Neutrophil (primary cell): ENCODE results near the gene TRIM62.
"Not testable (repeated sequence)": the region's sequence is repeated elsewhere in the genome, so short reads cannot be mapped to it uniquely, and the experiment has no call there.

Experiments
- H3K27ac ChIP-seq: fragments of 200-600 bp; sonication (generic); 2 replicates; pipeline ENCODE4 v1.5.1; 2016; ENCODE audit warnings: mild to moderate bottlenecking, moderate library complexity
- H3K27me3 ChIP-seq: fragments of 200-600 bp; sonication (generic); 2 replicates; pipeline ENCODE4 v1.6.0; 2016; ENCODE audit warnings: mild to moderate bottlenecking
- H3K36me3 ChIP-seq: fragments of 200-600 bp; sonication (generic); 2 replicates; pipeline ENCODE4 v1.5.1; 2017
- H3K4me1 ChIP-seq, 2 experiments: fragments of 200-600 bp in 1 of 2; sonication (generic) in 1 of 2; 1 replicate in 1 of 2; 2 replicates in 1 of 2; pipeline versions ENCODE4 v1.5.1 to v1.6.1; 2013 to 2016; ENCODE audit warnings: low read depth in 1 of 2, low read length in 1 of 2, mild to moderate bottlenecking in 1 of 2, moderate library complexity in 1 of 2; ENCODE audit not compliant: control insufficient read depth in 1 of 2, insufficient read depth in 1 of 2
- H3K4me3 ChIP-seq, 2 experiments: fragments of 200-600 bp in 1 of 2; sonication (generic) in 1 of 2; 1 replicate in 1 of 2; 2 replicates in 1 of 2; pipeline ENCODE4 v1.5.1; 2013 to 2016; ENCODE audit warnings: low read depth in 1 of 2, low read length in 1 of 2, mild to moderate bottlenecking in 1 of 2, moderate library complexity in 1 of 2
- H3K9me3 ChIP-seq: fragments of 200-600 bp; sonication (generic); 2 replicates; pipeline ENCODE4 v1.5.1; 2016
- CTCF ChIP-seq: fragments of 200-600 bp; sonication (generic); IDR thresholded peaks from 2 replicates; pipeline ENCODE4 v1.5.1; 2016; ENCODE audit warnings: antibody characterized with exemption

The TRIM62 gene

DNA sequence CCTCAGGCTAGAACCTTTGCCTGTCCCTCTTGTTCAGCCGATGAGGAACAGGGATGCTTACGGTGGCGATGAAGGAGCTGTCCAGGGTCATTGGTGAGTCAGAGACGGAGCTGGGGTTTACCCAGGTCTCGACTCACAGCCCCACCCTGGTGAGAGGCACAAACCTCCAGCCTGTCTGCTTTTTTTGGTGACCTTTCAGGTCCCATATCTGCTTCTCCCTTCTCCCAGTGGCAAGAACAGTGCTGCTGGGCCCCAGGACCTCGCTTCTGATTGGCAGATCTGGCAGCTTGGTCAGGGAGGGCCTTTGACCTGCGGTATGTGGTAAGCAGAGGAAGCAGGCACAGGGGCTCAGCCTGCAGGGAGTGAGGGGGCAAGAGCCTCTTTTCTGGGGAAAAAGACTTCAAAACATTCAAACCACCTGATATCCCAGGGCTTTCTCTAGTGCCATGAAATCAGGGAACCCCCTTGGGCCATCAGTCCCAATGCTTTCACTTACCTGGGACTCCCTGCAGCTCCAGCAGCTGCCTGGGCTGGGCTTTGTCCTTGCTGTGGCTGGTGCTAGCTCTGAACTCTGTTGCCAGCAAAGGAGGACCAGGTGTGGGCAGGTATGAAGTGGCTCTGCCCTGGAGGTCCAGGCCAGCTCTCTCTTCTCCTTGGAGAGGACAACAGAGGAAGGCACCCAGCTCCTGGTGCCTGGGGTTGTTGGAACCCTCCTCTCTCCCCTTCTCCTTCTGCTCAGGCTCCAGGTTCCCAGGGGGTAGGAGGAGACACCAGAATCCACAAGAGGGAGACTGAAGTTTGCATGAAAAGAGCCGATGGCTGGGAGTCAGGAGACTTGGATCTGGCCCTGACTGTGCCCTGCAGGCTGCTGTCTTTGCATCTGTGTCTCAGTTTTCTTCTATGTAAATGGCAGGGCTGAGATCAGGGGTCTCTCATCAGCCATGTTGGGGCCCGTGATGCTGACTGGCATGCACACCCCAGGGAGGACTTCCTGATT, 41.4 kb downstream of the TRIM62 start:
- Histone ChIP-seq H3K4me1 (no peaks in the 10 kb centered on the region), H3K9me3 (no peaks in the 10 kb centered on the region), H3K27ac (no peak overlapping the region), H3K36me3 (no peaks in the 10 kb centered on the region), H3K27me3 (no peaks in the 10 kb centered on the region), H3K4me3 (no peak overlapping the region)
- no peak for TF ChIP-seq CTCF

DNA sequence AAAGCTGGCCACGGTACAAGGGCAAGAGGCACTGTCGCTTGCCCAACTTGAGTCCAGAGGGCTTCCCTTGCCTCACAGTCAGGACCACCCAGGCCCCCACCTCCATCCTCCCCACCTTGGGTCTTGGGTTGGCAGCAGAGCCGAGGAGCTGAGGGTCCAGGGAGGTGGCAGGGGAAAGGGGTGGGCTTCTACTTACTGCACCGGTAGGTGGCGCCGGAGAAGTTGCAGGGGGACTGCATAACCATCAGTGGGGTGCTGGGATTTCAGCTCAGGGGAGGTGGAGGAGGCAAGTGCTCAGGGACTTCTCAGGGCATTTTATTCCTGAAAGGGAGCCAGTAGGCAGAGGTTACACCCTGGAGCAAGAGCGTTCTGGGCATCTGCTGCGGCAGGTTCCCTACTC, 44.0 kb downstream of the TRIM62 start:
- Histone ChIP-seq H3K27me3 (no peaks in the 10 kb centered on the region), H3K36me3 (no peaks in the 10 kb centered on the region), H3K9me3 (no peaks in the 10 kb centered on the region), H3K4me1 (no peaks in the 10 kb centered on the region), H3K4me3 (no peak overlapping the region), H3K27ac (no peak overlapping the region)
- TF ChIP-seq CTCF, result no peak

DNA sequence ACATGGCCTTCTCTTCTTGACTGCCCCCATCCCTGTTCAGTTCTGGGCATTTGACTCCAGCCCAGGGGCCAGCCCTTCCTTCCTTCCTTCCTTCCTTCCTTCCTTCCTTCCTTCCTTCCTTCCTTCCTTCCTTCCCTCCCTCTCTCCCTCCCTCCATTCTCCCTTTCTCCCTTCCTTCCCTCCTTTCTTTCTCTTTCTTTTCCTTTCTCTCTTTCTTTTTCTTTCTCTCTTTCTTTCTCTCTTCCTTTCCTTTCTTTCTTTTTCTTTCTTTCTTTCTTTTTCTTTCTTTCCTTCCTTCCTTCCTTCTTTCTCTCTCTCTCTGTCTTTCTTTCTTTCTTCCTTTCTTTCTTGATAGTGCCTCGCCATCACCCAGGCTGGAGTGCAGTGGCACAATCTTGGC, 45.8 kb downstream of the TRIM62 start:
- not testable (repeated sequence) for H3K4me3 ChIP-seq, H3K9me3 ChIP-seq, H3K4me1 ChIP-seq, H3K27me3 ChIP-seq, H3K27ac ChIP-seq, H3K36me3 ChIP-seq

DNA sequence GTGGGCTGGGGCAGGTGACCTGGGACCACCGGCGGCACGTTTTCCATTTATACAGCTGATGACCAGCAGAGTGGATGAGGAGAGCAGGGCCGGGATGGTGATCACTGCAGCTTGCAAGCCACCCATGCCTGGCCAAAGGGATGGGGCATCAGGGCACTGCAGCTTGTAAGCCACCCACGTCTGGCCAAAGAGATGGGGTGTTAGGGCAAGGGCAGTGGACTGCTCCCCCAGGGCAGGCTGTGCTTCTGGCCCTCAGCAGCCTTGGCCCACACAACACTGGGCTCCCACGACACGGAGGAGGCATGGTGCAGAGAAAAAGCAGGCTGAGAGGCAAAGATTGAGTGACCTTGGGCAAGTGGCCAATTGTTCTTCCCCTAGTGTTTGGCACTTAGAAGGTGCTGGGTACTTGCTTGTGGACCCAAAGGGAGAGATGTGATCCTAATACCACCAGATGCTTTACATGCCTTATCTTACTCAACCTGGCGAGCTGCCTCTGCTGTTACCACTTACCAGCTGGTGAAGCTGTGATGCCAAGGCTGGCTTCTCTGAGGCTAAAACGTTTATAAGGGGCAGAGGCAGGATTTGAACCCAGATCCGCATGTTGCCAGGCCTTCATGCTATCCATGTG, 48.3 kb downstream of the TRIM62 start:
- no peaks in the 10 kb centered on the region for H3K9me3 ChIP-seq
- no peak overlapping the region for H3K27ac ChIP-seq
- H3K4me3 ChIP-seq, result no peak overlapping the region
- TF ChIP-seq CTCF, result no peak
- H3K27me3 ChIP-seq, result peaks cover 4% of the 10 kb centered on the region
- no peaks in the 10 kb centered on the region for H3K4me1 ChIP-seq
- H3K36me3 ChIP-seq, result no peaks in the 10 kb centered on the region

- Histone ChIP-seq H3K4me3 (no peak overlapping the region), H3K27ac (no peak overlapping the region), H3K27me3 (peaks cover 5% of the 10 kb centered on the region), H3K9me3 (no peaks in the 10 kb centered on the region), H3K4me1 (peaks cover 3 to 4% of the 10 kb centered on the region in 2 experiments), H3K36me3 (no peaks in the 10 kb centered on the region)
- TF ChIP-seq CTCF, result no peak
These were observed 49.3 kb downstream of the TRIM62 start for GRCh38 chr1:33132549-33132948.

- no peak for TF ChIP-seq CTCF
- H3K4me1 ChIP-seq, result peaks cover 9 to 11% of the 10 kb centered on the region in 2 experiments
- H3K4me3 ChIP-seq, result no peak overlapping the region
- peaks cover 7% of the 10 kb centered on the region for H3K27me3 ChIP-seq
- no peaks in the 10 kb centered on the region for H3K36me3 ChIP-seq
- H3K9me3 ChIP-seq, result no peaks in the 10 kb centered on the region
- no peak overlapping the region for H3K27ac ChIP-seq
These were observed 50.7 kb downstream of the TRIM62 start for GRCh38 chr1:33131191-33131590.
